HG03558 (cell line): ENCODE results near the gene ALDH4A1.
A peak's percentile ranks its signal among the peaks of the same experiment; 100 is the strongest.

Experiments
- ATAC-seq: cut with Tn5 transposase; IDR thresholded peaks from one replicate; pipeline ENCODE4 v1.9.1; 2021; ENCODE audit warnings: moderate number of reproducible peaks; ENCODE audit not compliant: unreplicated experiment; ENCODE audit errors: extremely low read depth

Gene ALDH4A1

GRCh38 chr1:18940303-18941020, 38.1 kb upstream of the ALDH4A1 start:
- ATAC-seq, result no peak

GRCh38 chr1:18939398-18940302, 37.3 kb upstream of the ALDH4A1 start:
- ATAC-seq, result no peak

- ATAC-seq, result no peak
Observed at GRCh38 chr1:18938707-18939070, 36.3 kb upstream of the ALDH4A1 start.

- no peak for ATAC-seq
Observed at GRCh38 chr1:18938008-18938706, 35.8 kb upstream of the ALDH4A1 start.

GRCh38 chr1:18937539-18937938, 35.2 kb upstream of the ALDH4A1 start:
- no peak for ATAC-seq

GRCh38 chr1:18936814-18937481, 34.6 kb upstream of the ALDH4A1 start:
- no peak for ATAC-seq

- ATAC-seq, result no peak
Observed at GRCh38 chr1:18936471-18936813, 34.1 kb upstream of the ALDH4A1 start.

GRCh38 chr1:18934205-18935000, 32.0 kb upstream of the ALDH4A1 start:
- ATAC-seq, result no peak

GRCh38 chr1:18932879-18933278, 30.5 kb upstream of the ALDH4A1 start:
- no peak for ATAC-seq

GRCh38 chr1:18932387-18932786, 30.0 kb upstream of the ALDH4A1 start:
- ATAC-seq, result no peak

- no peak for ATAC-seq
Observed at GRCh38 chr1:18931730-18932129, 29.4 kb upstream of the ALDH4A1 start.

GRCh38 chr1:18929686-18930085, 27.3 kb upstream of the ALDH4A1 start:
- no peak for ATAC-seq

- ATAC-seq, result no peak
Observed at GRCh38 chr1:18928985-18929384, 26.6 kb upstream of the ALDH4A1 start.

- ATAC-seq, result no peak
Observed at GRCh38 chr1:18928406-18928805, 26.1 kb upstream of the ALDH4A1 start.

GRCh38 chr1:18927654-18928272, 25.4 kb upstream of the ALDH4A1 start:
- ATAC-seq, result no peak

GRCh38 chr1:18927082-18927653, 24.8 kb upstream of the ALDH4A1 start:
- ATAC-seq, result no peak

- peak; percentile 60 for ATAC-seq
Observed at GRCh38 chr1:18926315-18927081, 24.1 kb upstream of the ALDH4A1 start.

- ATAC-seq, result no peak
Observed at GRCh38 chr1:18925279-18925678, 22.9 kb upstream of the ALDH4A1 start.
